CD8-positive, alpha-beta memory T cell (primary cell): ENCODE measurements around the gene LEP. TPM values are rescaled to one million over a fixed set of nuclear protein-coding genes. Genes with fewer than 3 reads are reported as not detected.
A peak's percentile ranks its signal among the peaks of the same experiment; 100 is the strongest.

Source experiments
- CTCF ChIA-PET: fragments of 350-600 bp; sonication (Branson Sonifier 250); formaldehyde crosslinking; loops from one replicate; lab custom pipeline; 2021; ENCODE audit warnings: antibody characterized with exemption; lab: Charles Lee
- POLR2A ChIA-PET: fragments of 350-600 bp; sonication (Branson Sonifier 250); formaldehyde crosslinking; loops from one replicate; lab custom pipeline; 2021; ENCODE audit warnings: antibody characterized with exemption; lab: Charles Lee
- DNase-seq, 5 donors: peaks; one replicate each; pipeline versions ENCODE4 v3.0.0 to v3.0.0-alpha.2; 2020 to 2022; ENCODE audit warnings: mixed read lengths in 1 of 5
- H3K27ac ChIP-seq: one replicate; pipeline ENCODE4 v1.7.0; 2013; ENCODE audit warnings: low read depth, mild to moderate bottlenecking, low read length, moderate library complexity
- H3K27me3 ChIP-seq: 2 replicates; pipeline ENCODE4 v1.7.0; 2013; ENCODE audit warnings: low read length, mild to moderate bottlenecking; ENCODE audit not compliant: insufficient read depth, poor library complexity, severe bottlenecking
- H3K36me3 ChIP-seq: 2 replicates; pipeline ENCODE4 v1.7.0; 2013; ENCODE audit warnings: mild to moderate bottlenecking, low read length, moderate library complexity; ENCODE audit not compliant: insufficient read depth
- H3K4me1 ChIP-seq: 2 replicates; pipeline ENCODE4 v1.7.0; 2013; ENCODE audit warnings: mild to moderate bottlenecking, low read length, moderate library complexity; ENCODE audit not compliant: insufficient read depth
- H3K4me3 ChIP-seq: 2 replicates; pipeline ENCODE4 v1.7.0; 2013; ENCODE audit warnings: mild to moderate bottlenecking, low read length
- H3K9me3 ChIP-seq: 2 replicates; pipeline ENCODE4 v1.7.0; 2013; ENCODE audit warnings: mild to moderate bottlenecking, low read length
- H3K27ac Mint-ChIP-seq, 8 donors: one replicate each; pipeline ENCODE4 v1.8.0; 2020 to 2021; ENCODE audit warnings: mixed read lengths in 8 of 8, mild to moderate bottlenecking in 6 of 8, inconsistent platforms in 3 of 8, moderate library complexity in 3 of 8
- H3K27me3 Mint-ChIP-seq, 2 donors: one replicate each; pipeline ENCODE4 v1.8.0; 2020 to 2021; ENCODE audit warnings: mixed read lengths in 2 of 2, mild to moderate bottlenecking in 1 of 2, moderate library complexity in 1 of 2
- H3K36me3 Mint-ChIP-seq, 3 donors: one replicate each; pipeline ENCODE4 v1.8.0; 2020 to 2021; ENCODE audit warnings: mixed read lengths in 3 of 3, inconsistent platforms in 1 of 3, mild to moderate bottlenecking in 1 of 3
- H3K4me1 Mint-ChIP-seq, 3 donors: one replicate each; pipeline ENCODE4 v1.8.0; 2020 to 2021; ENCODE audit warnings: mixed read lengths in 3 of 3, inconsistent platforms in 1 of 3, mild to moderate bottlenecking in 1 of 3
- H3K4me3 Mint-ChIP-seq, 7 donors: one replicate each; pipeline ENCODE4 v1.8.0; 2020 to 2021; ENCODE audit warnings: mixed read lengths in 7 of 7, mild to moderate bottlenecking in 6 of 7, moderate library complexity in 4 of 7, inconsistent platforms in 2 of 7
- H3K9me3 Mint-ChIP-seq, 5 donors: one replicate each; pipeline ENCODE4 v1.8.0; 2020 to 2022; ENCODE audit warnings: mixed read lengths in 5 of 5, mild to moderate bottlenecking in 3 of 5, moderate library complexity in 2 of 5, inconsistent platforms in 1 of 5
- polyA plus RNA-seq: library from polyadenylated mRNA; unstranded; fragments of 300-500 nt; fragmentation: Illumina TruSeq; gene quantifications from one replicate; pipeline ENCODE4 v1.2.3, GENCODE V29; 2021
- total RNA-seq, 2 experiments: library from RNA; stranded (reverse); gene quantifications; one replicate each; pipeline ENCODE4 v1.2.3, GENCODE V29; 2021

The LEP gene
- total and polyA plus RNA-seq, 3 experiments from 2014 or later: not detected

GRCh38 chr7:128201690-128202085, 39.4 kb upstream of the LEP start:
- peak overlapping the region; percentile 27 for H3K4me3 ChIP-seq
- no peak for DNase-seq
- H3K4me3 Mint-ChIP-seq: peak overlapping the region; percentile 39 to 87 (median 83)

DNA sequence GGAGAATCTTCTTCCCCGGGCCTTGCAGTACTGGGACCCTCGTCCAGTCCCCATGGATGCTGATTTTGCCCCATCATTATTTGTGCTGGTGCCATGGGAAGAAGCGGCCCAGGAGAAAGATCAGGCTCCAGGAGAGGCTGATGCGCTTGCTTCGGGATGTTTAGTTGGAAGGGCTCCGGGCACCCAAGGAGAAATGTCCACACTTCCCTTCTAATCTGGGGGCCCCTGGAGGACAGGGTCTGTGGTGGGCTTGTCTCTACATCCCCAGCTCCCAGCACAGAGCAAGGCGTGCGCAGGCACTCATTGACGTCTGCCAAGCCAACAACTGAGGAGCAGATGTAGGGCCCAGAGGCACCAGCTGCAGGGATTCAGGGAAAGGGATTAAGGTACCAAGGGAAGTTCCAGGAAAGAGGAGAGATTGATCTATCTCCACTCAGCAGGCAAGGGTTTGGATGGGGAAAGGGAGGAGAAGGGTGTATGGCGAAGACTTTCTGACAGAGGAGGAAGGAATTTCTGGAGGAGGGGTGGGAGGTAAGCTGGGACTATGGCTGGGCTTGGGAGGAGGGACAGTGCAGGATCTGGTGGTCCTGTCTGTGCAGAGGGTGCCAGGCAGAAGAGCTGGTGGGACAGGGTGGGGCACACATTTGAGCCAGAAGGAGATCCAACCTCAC, 38.7 kb upstream of the LEP start:
- peak overlapping the region in 5 of 7 donors; percentile 72 to 87 (median 83) for H3K4me3 Mint-ChIP-seq
- no peaks in the 10 kb centered on the region for H3K9me3 ChIP-seq
- no peaks in the 10 kb centered on the region for H3K36me3 ChIP-seq
- H3K36me3 Mint-ChIP-seq: peaks cover 0 to 3% (median 0%) of the 10 kb centered on the region in 3 donors
- no peak overlapping the region for H3K4me3 ChIP-seq
- peak overlapping the region in 1 of 8 donors; percentile 17 for H3K27ac Mint-ChIP-seq
- DNase-seq: no peak
- peaks cover 11 to 17% (median 16%) of the 10 kb centered on the region in 3 donors for H3K4me1 Mint-ChIP-seq
- H3K27me3 Mint-ChIP-seq: peaks cover 18 to 51% of the 10 kb centered on the region in 2 donors
- peaks cover 10% of the 10 kb centered on the region for H3K4me1 ChIP-seq
- no peaks in the 10 kb centered on the region for H3K9me3 Mint-ChIP-seq
- POLR2A ChIA-PET: no interaction called here
- H3K27me3 ChIP-seq: peaks cover 26% of the 10 kb centered on the region
- CTCF ChIA-PET: interaction anchor here (1.1 kb wide), 1 partner anchor 67 kb away, joined by 4 read pairs; no protein-coding TSS in a partner anchor
- no peak overlapping the region for H3K27ac ChIP-seq

More at GRCh38 chr7:128201690-128202085, 39.4 kb upstream of the LEP start:
- peak overlapping the region in 2 of 8 donors; percentile 0 to 55 for H3K27ac Mint-ChIP-seq
- Histone ChIP-seq H3K4me1 (peaks cover 10% of the 10 kb centered on the region), H3K9me3 (no peaks in the 10 kb centered on the region), H3K27ac (no peak overlapping the region), H3K27me3 (peaks cover 26% of the 10 kb centered on the region), H3K36me3 (no peaks in the 10 kb centered on the region)
- ChIA-PET POLR2A (no interaction called here), CTCF (no interaction called here)
- peaks cover 0 to 3% (median 0%) of the 10 kb centered on the region in 5 donors for H3K9me3 Mint-ChIP-seq
- H3K4me1 Mint-ChIP-seq: peaks cover 11 to 17% (median 16%) of the 10 kb centered on the region in 3 donors
- peaks cover 0 to 3% (median 0%) of the 10 kb centered on the region in 3 donors for H3K36me3 Mint-ChIP-seq
- peaks cover 18 to 51% of the 10 kb centered on the region in 2 donors for H3K27me3 Mint-ChIP-seq

GRCh38 chr7:128203047-128203491, 38.0 kb upstream of the LEP start:
- no peak for DNase-seq
- H3K4me1 Mint-ChIP-seq: peaks cover 11 to 17% (median 16%) of the 10 kb centered on the region in 3 donors
- H3K27ac Mint-ChIP-seq: no peak overlapping the region
- H3K27me3 Mint-ChIP-seq: peaks cover 18 to 51% of the 10 kb centered on the region in 2 donors
- Histone ChIP-seq H3K36me3 (no peaks in the 10 kb centered on the region), H3K27ac (no peak overlapping the region), H3K4me3 (no peak overlapping the region), H3K27me3 (peaks cover 26% of the 10 kb centered on the region), H3K9me3 (no peaks in the 10 kb centered on the region), H3K4me1 (peaks cover 10% of the 10 kb centered on the region)
- POLR2A ChIA-PET: no interaction called here
- CTCF ChIA-PET: interaction anchor here (1.1 kb wide), 1 partner anchor 67 kb away, joined by 4 read pairs; no protein-coding TSS in a partner anchor
- H3K4me3 Mint-ChIP-seq: no peak overlapping the region
- no peaks in the 10 kb centered on the region for H3K9me3 Mint-ChIP-seq
- peaks cover 0 to 3% (median 0%) of the 10 kb centered on the region in 3 donors for H3K36me3 Mint-ChIP-seq

GRCh38 chr7:128203710-128204214, 37.3 kb upstream of the LEP start:
- DNase-seq: no peak
- Mint-ChIP-seq H3K9me3 (no peaks in the 10 kb centered on the region), H3K4me3 (peak overlapping the region in 1 of 7 donors; percentile 38), H3K36me3 (peaks cover 0 to 3% (median 0%) of the 10 kb centered on the region in 3 donors), H3K27ac (no peak overlapping the region), H3K27me3 (peaks cover 18 to 51% of the 10 kb centered on the region in 2 donors), H3K4me1 (peaks cover 11 to 17% (median 16%) of the 10 kb centered on the region in 3 donors)
- H3K9me3 ChIP-seq: no peaks in the 10 kb centered on the region
- ChIA-PET CTCF (no interaction called here), POLR2A (no interaction called here)
- peaks cover 26% of the 10 kb centered on the region for H3K27me3 ChIP-seq
- no peak overlapping the region for H3K4me3 ChIP-seq
- H3K27ac ChIP-seq: no peak overlapping the region
- H3K36me3 ChIP-seq: no peaks in the 10 kb centered on the region
- peaks cover 10% of the 10 kb centered on the region for H3K4me1 ChIP-seq

GRCh38 chr7:128204455-128204854, 36.6 kb upstream of the LEP start:
- Histone ChIP-seq H3K27ac (no peak overlapping the region), H3K4me1 (peaks cover 10% of the 10 kb centered on the region), H3K9me3 (no peaks in the 10 kb centered on the region), H3K27me3 (peaks cover 26% of the 10 kb centered on the region), H3K4me3 (no peak overlapping the region), H3K36me3 (no peaks in the 10 kb centered on the region)
- no peak overlapping the region for H3K4me3 Mint-ChIP-seq
- peaks cover 0 to 3% (median 0%) of the 10 kb centered on the region in 3 donors for H3K36me3 Mint-ChIP-seq
- no peaks in the 10 kb centered on the region for H3K9me3 Mint-ChIP-seq
- DNase-seq: no peak
- ChIA-PET POLR2A (no interaction called here), CTCF (no interaction called here)
- peaks cover 18 to 51% of the 10 kb centered on the region in 2 donors for H3K27me3 Mint-ChIP-seq
- H3K4me1 Mint-ChIP-seq: peaks cover 11 to 17% (median 16%) of the 10 kb centered on the region in 3 donors
- no peak overlapping the region for H3K27ac Mint-ChIP-seq

GRCh38 chr7:128205068-128205467, 36.0 kb upstream of the LEP start:
- ChIA-PET CTCF (no interaction called here), POLR2A (no interaction called here)
- Mint-ChIP-seq H3K4me1 (peaks cover 13 to 17% (median 16%) of the 10 kb centered on the region in 3 donors), H3K27ac (no peak overlapping the region), H3K9me3 (no peaks in the 10 kb centered on the region), H3K36me3 (peaks cover 0 to 3% (median 0%) of the 10 kb centered on the region in 3 donors), H3K4me3 (no peak overlapping the region), H3K27me3 (peaks cover 21 to 53% of the 10 kb centered on the region in 2 donors)
- Histone ChIP-seq H3K36me3 (no peaks in the 10 kb centered on the region), H3K4me1 (peaks cover 10% of the 10 kb centered on the region), H3K4me3 (no peak overlapping the region), H3K9me3 (no peaks in the 10 kb centered on the region), H3K27ac (no peak overlapping the region), H3K27me3 (peaks cover 29% of the 10 kb centered on the region)
- DNase-seq: no peak

DNA sequence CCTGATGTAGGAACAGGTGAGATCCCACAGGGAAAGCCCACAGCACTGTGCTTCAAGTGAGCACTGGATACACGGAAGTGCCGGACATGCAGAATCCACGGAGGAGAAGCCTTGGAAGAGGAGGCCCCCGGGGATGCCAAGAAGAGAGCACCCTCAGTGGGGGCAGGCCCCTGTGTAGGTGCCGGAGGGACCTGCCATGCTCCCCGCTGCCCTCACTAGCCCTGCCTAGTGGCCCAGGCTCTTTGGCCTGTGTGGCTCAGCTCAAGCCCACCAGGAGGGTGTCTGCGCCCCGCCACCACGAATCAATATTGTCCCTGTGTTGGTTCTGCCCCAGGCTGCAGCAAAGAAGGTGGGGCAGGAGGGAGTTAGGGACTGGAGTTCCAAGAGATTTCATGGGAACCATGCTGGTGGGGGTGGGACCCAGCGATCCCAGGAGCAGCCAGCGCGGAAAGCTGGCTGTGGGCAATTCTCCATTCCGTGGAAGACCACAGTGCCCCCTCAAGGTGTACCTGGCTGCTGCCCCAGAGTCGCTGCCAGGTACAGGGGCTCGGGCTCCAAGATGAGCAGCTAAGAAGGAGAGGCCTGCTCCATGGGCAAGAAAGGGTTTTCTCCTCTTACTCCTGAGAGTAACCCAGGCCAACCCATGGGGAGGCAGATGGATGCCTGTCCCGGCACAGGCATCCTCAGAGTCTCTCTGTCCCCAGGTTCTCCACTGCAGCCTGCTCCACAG, 34.9 kb upstream of the LEP start:
- Histone ChIP-seq H3K27me3 (peaks cover 29% of the 10 kb centered on the region), H3K36me3 (no peaks in the 10 kb centered on the region), H3K27ac (no peak overlapping the region), H3K4me1 (peaks cover 10% of the 10 kb centered on the region), H3K9me3 (no peaks in the 10 kb centered on the region), H3K4me3 (no peak overlapping the region)
- ChIA-PET CTCF (interaction anchor here (6.1 kb wide), 1 partner anchor 496 kb away, joined by 132 read pairs; no protein-coding TSS in a partner anchor), POLR2A (no interaction called here)
- H3K4me3 Mint-ChIP-seq: no peak overlapping the region
- H3K27ac Mint-ChIP-seq: no peak overlapping the region
- no peak for DNase-seq
- H3K4me1 Mint-ChIP-seq: peaks cover 8 to 11% (median 10%) of the 10 kb centered on the region in 3 donors
- H3K9me3 Mint-ChIP-seq: no peaks in the 10 kb centered on the region
- peaks cover 0 to 3% (median 0%) of the 10 kb centered on the region in 3 donors for H3K36me3 Mint-ChIP-seq
- H3K27me3 Mint-ChIP-seq: peaks cover 24 to 44% of the 10 kb centered on the region in 2 donors
